PC-3 (cell line): ENCODE measurements around the gene GABRG3.

ENCODE experiments used
- CTCF ChIP-seq: fragments of 300-600 bp; sonication (generic); conservative IDR thresholded peaks from 2 replicates; pipeline ENCODE4 v1.5.1; 2017; ENCODE audit warnings: antibody characterized with exemption, low read depth, mild to moderate bottlenecking, low read length
- EZH2 ChIP-seq: fragments of 300-600 bp; sonication (generic); IDR thresholded peaks from one replicate; pipeline ENCODE4 v1.6.1; 2017; ENCODE audit warnings: antibody characterized with exemption, mild to moderate bottlenecking, low read length; ENCODE audit not compliant: unreplicated experiment
- EZH2phosphoT487 ChIP-seq: fragments of 300-600 bp; sonication (generic); IDR thresholded peaks from 2 replicates; pipeline ENCODE4 v1.6.1; 2018; ENCODE audit warnings: mild to moderate bottlenecking, antibody characterized with exemption, low read length, borderline replicate concordance

GRCh38 chr15:27165590-27165989 is 194.6 kb downstream of the GABRG3 start:
- TF ChIP-seq CTCF (no peak), EZH2phosphoT487 (no peak), EZH2 (no peak)
